KMS-11 (cell line): Measurements from ENCODE around the gene CCR8.

Experiments used
- H2AFZ ChIP-seq: fragments of 200-600 bp; sonication (generic); 2 replicates; pipeline ENCODE4 v1.6.1; 2016; ENCODE audit warnings: antibody characterized with exemption, mixed run types, low read depth
- H3K27ac ChIP-seq: fragments of 200-600 bp; sonication (generic); 2 replicates; pipeline ENCODE4 v1.6.1; 2016; ENCODE audit warnings: mild to moderate bottlenecking, mixed run types
- H3K27me3 ChIP-seq: fragments of 200-600 bp; sonication (generic); 2 replicates; pipeline ENCODE4 v1.6.1; 2017; ENCODE audit warnings: mild to moderate bottlenecking, low read depth, mixed run types, moderate library complexity; ENCODE audit not compliant: insufficient read depth
- H3K36me3 ChIP-seq: fragments of 200-600 bp; sonication (generic); 2 replicates; pipeline ENCODE4 v1.6.1; 2017; ENCODE audit warnings: mild to moderate bottlenecking, mixed run types; ENCODE audit not compliant: insufficient read depth
- H3K4me1 ChIP-seq: fragments of 200-600 bp; sonication (generic); 2 replicates; pipeline ENCODE4 v1.6.1; 2016; ENCODE audit warnings: mild to moderate bottlenecking, low read depth, mixed run types; ENCODE audit not compliant: poor library complexity, severe bottlenecking
- H3K4me2 ChIP-seq: fragments of 200-600 bp; sonication (generic); 2 replicates; pipeline ENCODE4 v1.7.0; 2016; ENCODE audit warnings: mild to moderate bottlenecking, mixed run types
- H3K4me3 ChIP-seq: fragments of 200-600 bp; sonication (generic); IDR thresholded peaks from 2 replicates; pipeline ENCODE4 v1.6.1; 2017; ENCODE audit warnings: low read depth, low read length, mixed read lengths; ENCODE audit not compliant: insufficient read depth
- H3K79me2 ChIP-seq: fragments of 200-600 bp; sonication (generic); 2 replicates; pipeline ENCODE4 v1.6.1; 2016; ENCODE audit warnings: low read depth, mixed run types; ENCODE audit not compliant: insufficient read depth
- H3K9ac ChIP-seq: fragments of 200-600 bp; sonication (generic); 2 replicates; pipeline ENCODE4 v1.6.1; 2016; ENCODE audit warnings: mild to moderate bottlenecking, mixed run types
- H4K20me1 ChIP-seq: fragments of 200-600 bp; sonication (generic); 2 replicates; pipeline ENCODE4 v1.6.1; 2016; ENCODE audit warnings: mild to moderate bottlenecking, mixed run types; ENCODE audit not compliant: insufficient read depth
- CTCF ChIP-seq: fragments of 200-600 bp; sonication (generic); conservative IDR thresholded peaks from 2 replicates; pipeline ENCODE4 v1.6.1; 2017; ENCODE audit warnings: low read depth, mild to moderate bottlenecking, antibody characterized with exemption, low read length, moderate library complexity, mixed read lengths

Gene CCR8

DNA sequence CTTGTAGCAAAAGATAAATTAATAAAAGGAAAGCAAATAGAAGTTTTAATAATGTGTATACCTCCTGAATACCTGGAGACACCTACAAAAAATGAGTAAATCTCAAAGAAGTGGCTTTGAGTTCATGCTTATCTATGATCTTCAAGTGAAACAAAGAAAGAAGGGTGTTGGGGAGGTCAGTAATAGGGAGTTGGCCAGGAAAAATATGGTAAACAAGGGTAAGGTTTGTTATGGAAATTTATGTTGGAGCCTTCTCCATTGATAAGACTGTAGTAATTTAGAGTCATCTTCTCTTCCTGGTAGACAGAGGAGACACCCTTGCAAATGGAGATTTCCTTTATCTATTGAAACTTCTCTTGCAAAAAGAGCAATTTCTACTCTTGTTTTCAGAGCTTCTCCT is 6.6 kb upstream of the CCR8 start:
- H3K36me3 ChIP-seq, result no peaks in the 10 kb centered on the region
- no peak overlapping the region for H2AFZ ChIP-seq
- no peak overlapping the region for H3K27ac ChIP-seq
- H4K20me1 ChIP-seq, result no peaks in the 10 kb centered on the region
- no peaks in the 10 kb centered on the region for H3K79me2 ChIP-seq
- no peaks in the 10 kb centered on the region for H3K27me3 ChIP-seq
- H3K9ac ChIP-seq, result no peak overlapping the region
- peaks cover 19% of the 10 kb centered on the region for H3K4me1 ChIP-seq
- TF ChIP-seq CTCF, result no peak
- no peak overlapping the region for H3K4me3 ChIP-seq
- H3K4me2 ChIP-seq, result no peak overlapping the region

DNA sequence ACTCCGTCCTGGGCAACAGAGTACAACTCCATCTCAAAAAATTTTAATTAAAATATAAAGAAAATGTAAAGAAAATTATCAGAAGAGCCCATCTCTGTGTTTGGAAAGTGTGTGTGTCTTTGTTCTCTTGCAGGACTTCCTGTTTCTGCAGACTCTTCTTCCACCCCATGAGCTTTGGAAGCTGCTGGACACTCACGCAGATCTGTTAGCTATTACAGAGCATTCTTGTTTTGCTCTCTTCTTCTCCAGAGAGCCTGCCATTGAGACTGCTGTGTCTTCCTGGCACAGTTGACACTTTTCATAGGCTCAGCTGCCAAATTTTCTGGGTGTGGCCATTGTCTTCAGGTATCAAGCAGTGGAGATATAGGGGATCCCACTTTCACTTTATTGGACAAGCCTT is 6.0 kb upstream of the CCR8 start:
- Histone ChIP-seq H2AFZ (no peak overlapping the region), H3K4me1 (peaks cover 24% of the 10 kb centered on the region)

GRCh38 chr3:39325236-39325635 is 4.3 kb upstream of the CCR8 start:
- H3K27ac ChIP-seq, result no peak overlapping the region
- H3K4me1 ChIP-seq, result peaks cover 33% of the 10 kb centered on the region
- TF ChIP-seq CTCF, result no peak
- H3K36me3 ChIP-seq, result no peaks in the 10 kb centered on the region
- no peak overlapping the region for H3K9ac ChIP-seq
- no peaks in the 10 kb centered on the region for H3K27me3 ChIP-seq
- no peak overlapping the region for H2AFZ ChIP-seq
- H3K4me3 ChIP-seq, result no peak overlapping the region
- no peak overlapping the region for H3K4me2 ChIP-seq
- H4K20me1 ChIP-seq, result no peaks in the 10 kb centered on the region
- H3K79me2 ChIP-seq, result no peaks in the 10 kb centered on the region

More for the DNA sequence above, 6.0 kb upstream of the CCR8 start:
- Histone ChIP-seq H4K20me1 (no peaks in the 10 kb centered on the region), H3K79me2 (no peaks in the 10 kb centered on the region), H3K4me3 (no peak overlapping the region), H3K9ac (no peak overlapping the region), H3K27ac (no peak overlapping the region), H3K27me3 (no peaks in the 10 kb centered on the region), H3K36me3 (no peaks in the 10 kb centered on the region), H3K4me2 (no peak overlapping the region)
- no peak for TF ChIP-seq CTCF

GRCh38 chr3:39327053-39327745 is 2.3 kb upstream of the CCR8 start:
- no peaks in the 10 kb centered on the region for H3K36me3 ChIP-seq
- H3K4me3 ChIP-seq, result no peak overlapping the region
- no peaks in the 10 kb centered on the region for H3K27me3 ChIP-seq
- no peak overlapping the region for H2AFZ ChIP-seq
- H3K27ac ChIP-seq, result no peak overlapping the region; the same call in 1 of the 2 replicates
- TF ChIP-seq CTCF, result no peak
- H3K79me2 ChIP-seq, result no peaks in the 10 kb centered on the region
- no peaks in the 10 kb centered on the region for H4K20me1 ChIP-seq
- H3K9ac ChIP-seq, result no peak overlapping the region
- H3K4me1 ChIP-seq, result peaks cover 26% of the 10 kb centered on the region
- H3K4me2 ChIP-seq, result no peak overlapping the region
